NCI-H446 (cell line): ENCODE data around the gene ARHGAP44.

Experiments
- DNase-seq, 2 experiments: peaks; one replicate each; lab custom pipeline; 2025; lab: John Stamatoyannopoulos, UW

The ARHGAP44 gene

GRCh38 chr17:12789481-12790248 lies at the start of gene ARHGAP44:
Gene ARHGAP44 (plus strand): TSS chr17:12789498. CDS start chr17:12789839, 341 bp downstream.
- no peak for DNase-seq

- DNase-seq = no peak
Measured at GRCh38 chr17:12739500-12739899, 49.8 kb upstream of the ARHGAP44 start.

GRCh38 chr17:12743046-12743445 lies 46.3 kb upstream of the ARHGAP44 start:
- no peak for DNase-seq

- DNase-seq = no peak
Measured at GRCh38 chr17:12744298-12744697, 45.0 kb upstream of the ARHGAP44 start.

GRCh38 chr17:12744786-12745185 lies 44.5 kb upstream of the ARHGAP44 start:
- no peak for DNase-seq

- no peak for DNase-seq
Measured at GRCh38 chr17:12745486-12745885, 43.8 kb upstream of the ARHGAP44 start.

- DNase-seq = no peak
Measured at GRCh38 chr17:12756786-12757185, 32.5 kb upstream of the ARHGAP44 start.

- DNase-seq = no peak
Measured at GRCh38 chr17:12759090-12759489, 30.2 kb upstream of the ARHGAP44 start.

GRCh38 chr17:12765548-12765947 lies 23.8 kb upstream of the ARHGAP44 start:
- DNase-seq = no peak

GRCh38 chr17:12768255-12768654 lies 21.0 kb upstream of the ARHGAP44 start:
- no peak for DNase-seq

- no peak for DNase-seq
Measured at GRCh38 chr17:12769981-12770380, 19.3 kb upstream of the ARHGAP44 start.

- no peak for DNase-seq
Measured at GRCh38 chr17:12773153-12773552, 16.1 kb upstream of the ARHGAP44 start.

- peak in 1 of 2 experiments; percentile 26 for DNase-seq
Measured at GRCh38 chr17:12789075-12789480, 220 bp upstream of the ARHGAP44 start.

GRCh38 chr17:12790249-12791106 lies 1.2 kb downstream of the ARHGAP44 start:
- no peak for DNase-seq

- DNase-seq = no peak
Measured at GRCh38 chr17:12794919-12795532, 5.7 kb downstream of the ARHGAP44 start.

GRCh38 chr17:12800855-12801365 lies 11.6 kb downstream of the ARHGAP44 start:
- no peak for DNase-seq

GRCh38 chr17:12806630-12807029 lies 17.3 kb downstream of the ARHGAP44 start:
- DNase-seq = no peak

GRCh38 chr17:12808723-12809122 lies 19.4 kb downstream of the ARHGAP44 start:
- DNase-seq = no peak

GRCh38 chr17:12812877-12813276 lies 23.6 kb downstream of the ARHGAP44 start:
- no peak for DNase-seq

GRCh38 chr17:12813664-12814063 lies 24.4 kb downstream of the ARHGAP44 start:
- DNase-seq = no peak

- DNase-seq = no peak
Measured at GRCh38 chr17:12814718-12815117, 25.4 kb downstream of the ARHGAP44 start.

- no peak for DNase-seq
Measured at GRCh38 chr17:12815642-12816141, 26.4 kb downstream of the ARHGAP44 start.
